GM12878 (cell line): ENCODE results near the gene IGF2BP2. TPM values are rescaled to one million over a fixed set of nuclear protein-coding genes. Genes with fewer than 3 reads are reported as not detected.

Experiments used
- ATAC-seq: fragments of 200-7000 bp; cut with Tn5 transposase; 3 replicates; pipeline ENCODE4 v1.9.1; 2020; ENCODE audit warnings: mild to moderate bottlenecking, moderate library complexity
- BruUV-seq: library from RNA; stranded (reverse); fragments of 400-500 nt; replicated peaks from 2 replicates; lab custom pipeline; 2021; lab: Mats Ljungman, UMichigan
- CTCF ChIA-PET: fragments of 300-600 bp; sonication (Branson Sonifier 250); formaldehyde crosslinking; extraction: SDS; loops from one replicate; lab custom pipeline; 2021; ENCODE audit warnings: inconsistent platforms; lab: Yijun Ruan, JAX
- POLR2A ChIA-PET: fragments of 350-600 bp; formaldehyde crosslinking; extraction: SDS; loops from one replicate; lab custom pipeline; 2021; ENCODE audit warnings: inconsistent platforms; lab: Charles Lee
- RAD21 ChIA-PET: fragments of 300-600 bp; sonication (Branson Sonifier 250); formaldehyde crosslinking; loops from one replicate; lab custom pipeline; 2023; ENCODE audit warnings: antibody characterized with exemption; ENCODE audit not compliant: unreplicated experiment; lab: Charles Lee
- SMC1A ChIA-PET: fragments of 300-600 bp; sonication (Branson Sonifier 250); formaldehyde crosslinking; loops from one replicate; lab custom pipeline; 2023; ENCODE audit not compliant: unreplicated experiment, uncharacterized antibody; lab: Charles Lee
- DNase-seq: peaks from one replicate; pipeline ENCODE4 v3.0.0-alpha.2; 2011; ENCODE audit warnings: low read depth, low spot score
- FAIRE-seq: peaks from 3 replicates; lab custom pipeline; 2011; peaks lifted over from hg19 to GRCh38; lab: Jason Lieb, UNC
- H2AFZ ChIP-seq: 2 replicates; pipeline ENCODE4 v1.6.0; 2011; ENCODE audit warnings: low read depth, low read length, control low read depth; ENCODE audit not compliant: control insufficient read depth
- H3K27ac ChIP-seq: 2 replicates; pipeline ENCODE4 v1.5.1; 2011; ENCODE audit warnings: control low read depth; ENCODE audit not compliant: control insufficient read depth, insufficient read depth
- H3K27me3 ChIP-seq, 2 experiments: replicated peaks in 1 of 2; 2 replicates each; pipeline versions ENCODE4 v1.6.0 to v1.6.1; 2011; ENCODE audit warnings: low read length in 1 of 2; ENCODE audit not compliant: control insufficient read depth in 2 of 2, insufficient read depth in 2 of 2
- H3K36me3 ChIP-seq, 2 experiments: 2 replicates each; pipeline ENCODE4 v1.5.1; 2011; ENCODE audit warnings: low read length in 1 of 2; ENCODE audit not compliant: control insufficient read depth in 2 of 2, insufficient read depth in 2 of 2
- H3K4me1 ChIP-seq: 2 replicates; pipeline ENCODE4 v1.6.1; 2011; ENCODE audit warnings: mild to moderate bottlenecking, low read length, moderate library complexity, mixed read lengths; ENCODE audit not compliant: control insufficient read depth, insufficient read depth
- H3K4me2 ChIP-seq: 2 replicates; pipeline ENCODE4 v1.6.0; 2011; ENCODE audit warnings: control low read depth; ENCODE audit not compliant: control insufficient read depth, insufficient read depth
- H3K4me3 ChIP-seq: fragments of 200-600 bp; sonication (generic); 2 replicates; pipeline ENCODE4 v1.5.1; 2016
- H3K79me2 ChIP-seq: 2 replicates; pipeline ENCODE4 v1.6.0; 2011; ENCODE audit warnings: low read length; ENCODE audit not compliant: control insufficient read depth, insufficient read depth
- H3K9ac ChIP-seq: 2 replicates; pipeline ENCODE4 v1.8.0; 2011; ENCODE audit warnings: low read length, control low read depth, mixed read lengths; ENCODE audit not compliant: control insufficient read depth, insufficient read depth
- H3K9me3 ChIP-seq: replicated peaks from 3 replicates; pipeline ENCODE4 v1.5.1; 2011; ENCODE audit warnings: mild to moderate bottlenecking, low read length; ENCODE audit not compliant: control insufficient read depth, insufficient read depth
- H4K20me1 ChIP-seq: 2 replicates; pipeline ENCODE4 v1.6.0; 2011; ENCODE audit not compliant: control insufficient read depth, insufficient read depth
- ASH2L ChIP-seq: fragments of 300-600, 200-600 bp; sonication (generic); IDR thresholded peaks from 2 replicates; pipeline ENCODE4 v1.6.1; 2017; ENCODE audit warnings: low read depth, mild to moderate bottlenecking, borderline replicate concordance
- ATF3 ChIP-seq: IDR thresholded peaks from 2 replicates; pipeline ENCODE4 v1.6.1; 2011; ENCODE audit warnings: low read depth, mild to moderate bottlenecking, low read length, moderate library complexity, borderline replicate concordance; ENCODE audit errors: extremely low read depth
- CBX5 ChIP-seq: sonication (generic); IDR thresholded peaks from 2 replicates; pipeline ENCODE4 v1.6.1; 2016; ENCODE audit warnings: low read depth, moderate library complexity, mild to moderate bottlenecking, inconsistent platforms
- CHD1 ChIP-seq: IDR thresholded peaks from 2 replicates; pipeline ENCODE4 v1.6.1; 2012; ENCODE audit warnings: low read depth, low read length, improper control_type of control experiment
- CHD4 ChIP-seq: fragments of 200-600 bp; sonication (generic); IDR thresholded peaks from 2 replicates; pipeline ENCODE4 v1.6.1; 2016; ENCODE audit warnings: mild to moderate bottlenecking
- GABPA ChIP-seq: IDR thresholded peaks from 2 replicates; pipeline ENCODE4 v1.6.1; 2014; ENCODE audit warnings: antibody characterized with exemption, low read depth, mild to moderate bottlenecking, inconsistent platforms
- HDAC2 ChIP-seq: fragments of 200-600 bp; sonication (generic); IDR thresholded peaks from 2 replicates; pipeline ENCODE4 v1.6.1; 2017
- NFYA ChIP-seq: IDR thresholded peaks from 2 replicates; pipeline ENCODE4 v1.6.1; 2011; ENCODE audit warnings: low read depth, mild to moderate bottlenecking, low read length, improper control_type of control experiment, borderline replicate concordance
- PML ChIP-seq: IDR thresholded peaks from 2 replicates; pipeline ENCODE4 v1.6.1; 2012; ENCODE audit warnings: low read length, inconsistent platforms
- PRDM15 ChIP-seq: fragments of 450-650 bp; formaldehyde crosslinking; IDR thresholded peaks from 2 replicates; pipeline ENCODE4 v1.4.0; 2020; ENCODE audit warnings: mild to moderate bottlenecking, moderate library complexity
- REST ChIP-seq: IDR thresholded peaks from 2 replicates; pipeline ENCODE4 v1.6.1; 2012; ENCODE audit warnings: mild to moderate bottlenecking, low read depth, low read length
- SUZ12 ChIP-seq: fragments of 200-600 bp; sonication (generic); IDR thresholded peaks from one replicate; pipeline ENCODE4 v1.6.1; 2018; ENCODE audit warnings: antibody characterized with exemption, mild to moderate bottlenecking; ENCODE audit not compliant: unreplicated experiment
- WGBS: methylation state at CpG from one replicate; pipeline ENCODE4 v1.1.6; 2016; ENCODE audit warnings: low lambda C conversion rate; ENCODE audit not compliant: insufficient replicate concordance, insufficient coverage; ENCODE audit errors: missing lambda C conversion rate; 5-methylcytosine and 5-hydroxymethylcytosine counted together
- in situ Hi-C: fragments of 300-500 bp; cut with MboI; formaldehyde crosslinking; loops from 9 replicates; pipeline ENCODE4 v1.14.3; 2018; ENCODE audit warnings: mixed read lengths
- intact Hi-C: fragments of 100-400 bp; cut with micrococcal nuclease; formaldehyde crosslinking; loops from one replicate; pipeline ENCODE4 v1.14.2; 2022; ENCODE audit not compliant: unreplicated experiment
- polyA plus RNA-seq, 11 experiments: library from polyadenylated mRNA; depleted of rRNA in 4 of 11; unstranded in 6 of 11; stranded (reverse) in 5 of 11; fragments of >200 nt; fragmentation: Nextera tagmentation in 4 of 11; fragmentation: Illumina TruSeq in 1 of 11; extraction: Ambion mirVana in 4 of 11; extraction: Trizol in 1 of 11; gene quantifications; 1 replicate in 1 of 11; 2 replicates in 10 of 11; pipeline versions ENCODE4 v1.2.1 to v1.2.3, GENCODE V29; 2011 to 2016; ENCODE audit warnings: inconsistent platforms in 2 of 11, missing spikeins in 2 of 11, low read depth in 1 of 11
- total RNA-seq, 4 experiments: library from RNA; depleted of rRNA in 3 of 4; stranded (reverse); fragments of >200 nt in 3 of 4; fragmentation: Illumina TruSeq in 1 of 4; extraction: Trizol in 1 of 4; gene quantifications; 2 replicates each; pipeline versions ENCODE4 v1.2.1 to v1.2.3, GENCODE V29; 2013 to 2021

The IGF2BP2 gene
- total and polyA plus RNA-seq, 10 of the 15 experiments (the other 5 are each of a cell fraction or from before 2014, with no cell fraction given), result 0.25 to 0.72 TPM; not detected in 8

GRCh38 chr3:185756477-185756876 lies 68.4 kb downstream of the IGF2BP2 start (continued):
- no peak for TF ChIP-seq PRDM15 (CRISPR knock-in tag)
- TF ChIP-seq CHD1, result no peak
- TF ChIP-seq ASH2L, result no peak
- no peak for TF ChIP-seq GABPA

- CTCF ChIA-PET, result interaction anchor here (0.9 to 1.9 kb wide), 2 partner anchors 14 to 80 kb away, joined by 3 to 5 read pairs; no protein-coding TSS in a partner anchor
- DNase-seq (no peak), FAIRE-seq (no peak), ATAC-seq (no peak)
- RAD21 ChIA-PET, result no interaction called here
- Histone ChIP-seq H3K79me2 (no peaks in the 10 kb centered on the region), H3K4me2 (no peak overlapping the region), H3K9me3 (no peaks in the 10 kb centered on the region; the same call in 2 of the 3 replicates), H3K9ac (no peak overlapping the region), H2AFZ (no peak overlapping the region), H3K4me1 (no peaks in the 10 kb centered on the region), H3K27me3 (no peaks in the 10 kb centered on the region; a peak in 3 of 4 replicates), H3K36me3 (no peaks in the 10 kb centered on the region), H3K4me3 (no peak overlapping the region), H3K27ac (no peak overlapping the region), H4K20me1 (no peaks in the 10 kb centered on the region)
- 19% methylated on average over 3 of the region's 3 CpGs for WGBS
- POLR2A ChIA-PET, result no interaction called here
- intact Hi-C loops, result no loop called here
- in situ Hi-C loops, result no loop called here
- SMC1A ChIA-PET, result no interaction called here
- BruUV-seq, result no TSS peak
- TF ChIP-seq CBX5 (no peak), ATF3 (no peak), HDAC2 (no peak), PRDM15 (CRISPR knock-in tag) (no peak), CHD4 (no peak), SUZ12 (no peak), PML (no peak), NFYA (no peak), REST (no peak)
Observed at GRCh38 chr3:185754920-185755319, 69.9 kb downstream of the IGF2BP2 start.
